Peyer's patch (tissue), 4 donors: ENCODE data around the gene PTGER2. TPM values are rescaled to one million over a fixed set of nuclear protein-coding genes. Genes with fewer than 3 reads are reported as not detected.

Source experiments
- DNase-seq, 3 donors: peaks; one replicate each; pipeline ENCODE4 v3.0.0-alpha.2; 2017 to 2019
- H3K27ac ChIP-seq, 4 donors: fragments of 200-600 bp; sonication (generic); one replicate each; pipeline ENCODE4 v1.5.1; 2016 to 2019
- H3K27me3 ChIP-seq, 2 donors: fragments of 200-600 bp; sonication (generic); one replicate each; pipeline ENCODE4 v1.5.1; 2019
- H3K36me3 ChIP-seq, 3 donors: fragments of 200-600 bp; sonication (generic); one replicate each; pipeline ENCODE4 v1.5.1; 2016 to 2019
- H3K4me1 ChIP-seq, 4 donors: fragments of 200-600 bp; sonication (generic); one replicate each; pipeline ENCODE4 v1.5.1; 2016 to 2019
- H3K4me3 ChIP-seq, 4 donors: fragments of 200-600 bp; sonication (generic); 1 replicate in 3 of 4; 2 replicates in 1 of 4; pipeline ENCODE4 v1.5.1; 2016 to 2019; ENCODE audit warnings: mild to moderate bottlenecking in 1 of 4
- H3K9me3 ChIP-seq, 4 donors: fragments of 200-600 bp; sonication (generic); one replicate each; pipeline ENCODE4 v1.5.1; 2016 to 2019; ENCODE audit warnings: mild to moderate bottlenecking in 1 of 4
- CTCF ChIP-seq, 6 experiments: fragments of 450-650 bp in 4 of 6; fragments of 200-600 bp in 2 of 6; sonication (generic) in 1 of 6; IDR thresholded peaks; one replicate each; pipeline ENCODE4 v1.5.1; 2017 to 2019; ENCODE audit warnings: antibody characterized with exemption in 6 of 6, mild to moderate bottlenecking in 3 of 6, moderate library complexity in 1 of 6
- POLR2A ChIP-seq, 2 donors: fragments of 450-650 bp; IDR thresholded peaks; one replicate each; pipeline ENCODE4 v1.5.1; 2017; ENCODE audit warnings: antibody characterized with exemption in 2 of 2, mild to moderate bottlenecking in 2 of 2, moderate library complexity in 2 of 2
- total RNA-seq, 4 donors: library from RNA; depleted of rRNA; stranded (reverse); fragments of >200 nt; gene quantifications; one replicate each; pipeline ENCODE4 v1.1.0, GENCODE V29; 2016

Gene PTGER2
- total RNA-seq, 4 donors from 2014 or later = 2.7 to 6.4 (median 4.9) TPM

GRCh38 chr14:52365071-52365470 lies 51.0 kb downstream of the PTGER2 start:
- Histone ChIP-seq H3K4me1 (no peaks in the 10 kb centered on the region), H3K9me3 (no peaks in the 10 kb centered on the region), H3K36me3 (no peaks in the 10 kb centered on the region), H3K27me3 (no peaks in the 10 kb centered on the region), H3K4me3 (no peak overlapping the region), H3K27ac (no peak overlapping the region)
- no peak for TF ChIP-seq POLR2A (IDR thresholded peaks at IDR 0.05)
- no peak for TF ChIP-seq CTCF (IDR thresholded peaks at IDR 0.05)
- no peak for DNase-seq

DNA sequence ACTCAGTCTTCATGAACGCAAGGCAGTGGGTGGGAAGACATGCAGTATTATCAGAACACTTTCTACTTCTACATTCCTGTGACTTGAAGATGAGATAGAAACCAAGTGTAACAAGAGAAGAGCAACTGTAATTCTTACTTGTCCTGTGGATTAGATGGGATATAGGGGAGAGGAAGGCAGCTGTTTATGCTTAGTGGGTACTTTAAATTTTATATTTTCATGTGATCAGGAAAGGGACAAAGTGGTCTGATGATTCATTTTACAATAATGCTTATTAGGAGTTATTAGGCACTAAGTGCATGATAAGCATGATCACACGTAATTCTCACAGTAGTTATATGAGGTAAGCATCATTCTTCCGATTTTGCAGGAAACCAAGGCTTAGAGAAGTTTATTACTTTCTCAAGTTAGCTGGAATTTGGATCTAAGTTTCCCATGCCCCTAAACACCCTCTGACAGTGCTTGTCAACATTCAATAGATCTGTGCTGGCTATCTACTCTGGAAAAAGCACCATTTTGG lies 52.7 kb downstream of the PTGER2 start:
- no peaks in the 10 kb centered on the region for H3K4me1 ChIP-seq
- no peak overlapping the region for H3K27ac ChIP-seq
- DNase-seq = no peak
- H3K9me3 ChIP-seq = no peaks in the 10 kb centered on the region
- H3K4me3 ChIP-seq = no peak overlapping the region
- H3K27me3 ChIP-seq = no peaks in the 10 kb centered on the region
- no peaks in the 10 kb centered on the region for H3K36me3 ChIP-seq
- TF ChIP-seq CTCF (IDR thresholded peaks at IDR 0.05) (no peak), POLR2A (IDR thresholded peaks at IDR 0.05) (no peak)

GRCh38 chr14:52369305-52369801 lies 55.2 kb downstream of the PTGER2 start:
- no peak overlapping the region for H3K4me3 ChIP-seq
- H3K9me3 ChIP-seq = no peaks in the 10 kb centered on the region
- no peak overlapping the region for H3K27ac ChIP-seq
- no peak for DNase-seq
- no peaks in the 10 kb centered on the region for H3K36me3 ChIP-seq
- no peaks in the 10 kb centered on the region for H3K4me1 ChIP-seq
- H3K27me3 ChIP-seq = no peaks in the 10 kb centered on the region
- TF ChIP-seq POLR2A (IDR thresholded peaks at IDR 0.05) (no peak), CTCF (IDR thresholded peaks at IDR 0.05) (no peak)

DNA sequence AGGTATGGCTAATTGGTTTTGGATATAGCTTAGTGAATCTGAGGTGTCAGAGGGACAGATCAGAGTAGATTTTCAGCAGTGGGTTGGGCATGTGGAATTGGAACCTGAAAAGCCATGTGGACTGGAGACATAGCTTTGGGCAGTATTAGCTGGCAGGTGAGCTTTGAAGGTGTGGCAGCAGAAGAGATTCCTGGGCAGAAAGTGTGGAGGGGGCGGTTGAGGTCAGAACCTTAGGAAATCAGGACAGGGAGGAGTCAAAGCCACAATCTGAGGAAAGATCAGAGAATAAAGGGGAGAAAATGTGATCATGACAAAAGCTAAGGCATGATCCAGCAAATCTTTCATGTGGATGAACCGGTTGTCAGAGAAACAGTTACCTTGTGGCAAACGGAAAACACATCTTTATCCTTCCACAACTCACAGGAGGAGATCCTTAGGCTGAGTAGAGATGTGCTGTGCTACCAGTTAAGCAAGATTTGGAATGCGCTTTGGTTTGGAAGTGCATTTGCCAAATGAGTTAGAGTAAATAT lies 56.4 kb downstream of the PTGER2 start:
- H3K27me3 ChIP-seq = no peaks in the 10 kb centered on the region
- H3K27ac ChIP-seq = no peak overlapping the region
- DNase-seq = no peak
- no peak overlapping the region for H3K4me3 ChIP-seq
- TF ChIP-seq POLR2A (IDR thresholded peaks at IDR 0.05) (no peak), CTCF (IDR thresholded peaks at IDR 0.05) (no peak)
- no peaks in the 10 kb centered on the region for H3K9me3 ChIP-seq
- H3K4me1 ChIP-seq = no peaks in the 10 kb centered on the region
- H3K36me3 ChIP-seq = no peaks in the 10 kb centered on the region

GRCh38 chr14:52377940-52378339 lies 63.8 kb downstream of the PTGER2 start:
- no peak for DNase-seq
- no peaks in the 10 kb centered on the region for H3K27me3 ChIP-seq

More at GRCh38 chr14:52377940-52378339, 63.8 kb downstream of the PTGER2 start:
- H3K27ac ChIP-seq = no peak overlapping the region
- H3K9me3 ChIP-seq = no peaks in the 10 kb centered on the region
- H3K36me3 ChIP-seq = no peaks in the 10 kb centered on the region
- no peaks in the 10 kb centered on the region for H3K4me1 ChIP-seq
- no peak for TF ChIP-seq CTCF (IDR thresholded peaks at IDR 0.05)
- no peak for TF ChIP-seq POLR2A (IDR thresholded peaks at IDR 0.05)
- no peak overlapping the region for H3K4me3 ChIP-seq

Other genes with a start within 250 kb of the PTGER2 start
- 10 to 100 TPM in 3 of 4 donors, 1 to 10 TPM in 1; 8.6 to 16.5 (median 11.5) TPM for gene NID2, start 245.3 kb upstream of the PTGER2 start, total RNA-seq
- gene PTGDR, start 46.6 kb upstream of the PTGER2 start, total RNA-seq = 1 to 10 TPM in 3 of 4 donors, not detected in 1; 1.4 to 3.8 (median 1.4) TPM
- 1 to 10 TPM; 3.3 to 5.6 (median 4.6) TPM for gene TXNDC16, start 238.2 kb downstream of the PTGER2 start, total RNA-seq
- gene GPR137C, start 238.5 kb downstream of the PTGER2 start, total RNA-seq = 1 to 10 TPM in 1 of 4 donors, under 1 TPM in 2, not detected in 1; 0.18 to 1.7 (median 0.40) TPM